Measurements from ENCODE around the gene ISCA2. TPM values are rescaled to one million over a fixed set of nuclear protein-coding genes. Genes with fewer than 3 reads are reported as not detected.
A peak's percentile ranks its signal among the peaks of the same experiment; 100 is the strongest.

The ISCA2 gene
- total and polyA plus RNA-seq, 2 donors (not counting 3 experiments of a cell fraction or from before 2014, with no cell fraction given), result 22.6 to 25.7 TPM

DNA sequence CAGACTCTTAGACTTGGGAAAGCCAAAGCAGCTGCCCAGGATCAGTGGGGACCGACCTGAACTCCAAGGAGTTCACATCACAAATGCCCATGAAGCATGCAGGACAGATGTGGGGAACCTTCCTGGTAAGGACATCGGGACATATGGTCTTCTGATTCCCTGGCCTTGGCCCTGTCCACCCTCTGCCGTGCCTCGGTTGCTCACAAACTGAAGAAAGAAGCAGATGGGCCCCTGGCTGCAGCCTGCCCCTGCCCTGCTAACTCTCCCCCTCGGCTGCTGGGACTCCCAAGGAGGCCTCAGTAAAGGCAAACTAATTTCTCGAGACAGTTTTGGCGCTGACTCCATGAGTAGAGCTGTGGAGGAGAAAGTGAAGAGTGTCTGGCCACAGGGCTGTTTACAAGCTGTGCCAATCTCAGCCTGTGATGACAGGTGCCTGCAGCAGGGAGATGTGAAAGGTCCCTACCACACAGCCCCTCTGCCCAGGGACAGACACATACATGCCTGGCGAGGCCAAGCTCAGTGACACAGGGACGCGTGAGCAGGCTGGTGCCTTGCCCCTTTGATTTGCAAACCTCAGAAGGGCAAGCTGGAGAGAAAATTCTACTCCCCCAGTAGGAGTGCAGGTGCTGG lies 48.6 kb downstream of the ISCA2 start:
- Histone ChIP-seq H2AFZ (ENCODE audit: low read depth, low read length) (no peak overlapping the region), H3K79me2 (ENCODE audit: control insufficient read depth, insufficient read depth, low read length) (peaks cover 2% of the 10 kb centered on the region), H4K20me1 (replicated peaks; ENCODE audit: control insufficient read depth, extremely low read depth, insufficient read depth, low read length) (no peaks in the 10 kb centered on the region), H3K27ac (ENCODE audit: insufficient read depth, low read depth, low read length) (no peak overlapping the region), H3K4me2 (ENCODE audit: insufficient read depth, low read length) (no peak overlapping the region), H3K9ac (replicated peaks; ENCODE audit: extremely low read depth, insufficient read depth, low read length) (no peak overlapping the region), H3K4me3 (replicated peaks in 1 of 3; ENCODE audit: insufficient read depth in 1 of 3, low read depth in 1 of 3, low read length in 3 of 3) (no peak overlapping the region), H3K9me1 (replicated peaks; ENCODE audit: control insufficient read depth, extremely low read depth, insufficient read depth, low read length) (no peaks in the 10 kb centered on the region), H3K4me1 (ENCODE audit: control insufficient read depth, extremely low read depth, insufficient read depth, low read length) (no peaks in the 10 kb centered on the region), H3K9me3 (replicated peaks; ENCODE audit: control insufficient read depth, insufficient read depth, low read length) (no peaks in the 10 kb centered on the region), H3K36me3 (ENCODE audit: control insufficient read depth in 2 of 2, extremely low read depth in 1 of 2, insufficient read depth in 2 of 2, low read length in 2 of 2) (peaks cover 34 to 38% of the 10 kb centered on the region in 2 experiments), H3K27me3 (ENCODE audit: control insufficient read depth in 2 of 2, insufficient read depth in 2 of 2, low read length in 2 of 2) (no peaks in the 10 kb centered on the region)
- FAIRE-seq (no peak), DNase-seq (ENCODE audit: low read depth, low spot score) (no peak)
- dilution Hi-C loops (cut with MboI; ENCODE audit: extremely low pct_ligation_motif_present, low sequenced_read_pairs) (no loop called here), intact Hi-C loops (cut with micrococcal nuclease) (no loop called here)
- BruUV-seq (replicated peaks), result no TSS peak
- TF ChIP-seq POLR2AphosphoS5 (IDR thresholded peaks at IDR 0.05; ENCODE audit: insufficient read depth, low read depth, low read length) (peak; percentile 12), JUN (IDR thresholded peaks at IDR 0.05; ENCODE audit: borderline replicate concordance, insufficient read depth, insufficient read length, low read depth) (no peak), FOS (IDR thresholded peaks at IDR 0.05; ENCODE audit: borderline replicate concordance, insufficient read depth, low read length) (no peak), EZH2 (IDR thresholded peaks at IDR 0.05; ENCODE audit: borderline replicate concordance, low read depth, low read length, severe bottlenecking) (no peak)
- CTCF ChIA-PET, result no interaction called here
- POLR2A ChIA-PET, result no interaction called here

DNA sequence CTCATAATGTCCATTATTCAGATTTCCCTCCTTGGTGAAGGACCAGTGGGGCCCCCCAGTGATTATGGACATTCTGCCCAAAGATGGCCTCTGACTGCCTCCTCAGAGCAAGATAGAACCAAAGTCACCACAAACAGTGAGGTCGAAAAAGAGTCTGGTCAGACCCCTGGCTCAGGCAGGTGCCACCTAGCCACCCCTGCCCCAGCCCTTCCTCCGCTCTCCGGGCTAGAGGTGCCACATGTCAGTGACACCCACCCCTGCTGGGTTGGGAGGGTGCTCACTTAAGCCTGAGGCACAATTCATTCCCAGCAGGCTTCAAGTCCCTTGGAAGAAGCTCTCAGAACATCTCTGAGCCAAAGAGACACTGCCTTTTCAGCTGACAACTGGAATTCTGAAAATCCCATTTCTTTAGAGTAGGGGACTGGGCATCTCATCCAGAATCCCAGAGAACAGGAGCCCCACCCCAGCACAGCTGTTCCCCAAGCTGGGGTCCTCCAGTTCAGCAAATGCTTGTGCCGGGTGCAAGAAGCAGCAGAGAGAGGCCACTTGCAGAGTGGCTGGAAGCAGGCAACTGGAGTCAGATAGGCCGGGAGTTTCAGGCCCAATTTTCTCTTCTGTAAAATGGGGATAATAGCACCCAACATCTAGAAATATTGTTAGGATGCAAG lies 50.3 kb downstream of the ISCA2 start:
- dilution Hi-C loops (cut with MboI; ENCODE audit: extremely low pct_ligation_motif_present, low sequenced_read_pairs) (no loop called here), intact Hi-C loops (cut with micrococcal nuclease) (no loop called here)
- H3K9me1 ChIP-seq (replicated peaks; ENCODE audit: control insufficient read depth, extremely low read depth, insufficient read depth, low read length), result no peaks in the 10 kb centered on the region
- FAIRE-seq, result no peak
- no peak for DNase-seq (ENCODE audit: low read depth, low spot score)
- no peak overlapping the region for H3K9ac ChIP-seq (replicated peaks; ENCODE audit: extremely low read depth, insufficient read depth, low read length)
- no peaks in the 10 kb centered on the region for H3K4me1 ChIP-seq (ENCODE audit: control insufficient read depth, extremely low read depth, insufficient read depth, low read length)
- TF ChIP-seq MYC (IDR thresholded peaks at IDR 0.05; ENCODE audit: low read depth, low read length) (no peak), POLR2AphosphoS5 (IDR thresholded peaks at IDR 0.05; ENCODE audit: insufficient read depth, low read depth, low read length) (peak; percentile 22)
- H4K20me1 ChIP-seq (replicated peaks; ENCODE audit: control insufficient read depth, extremely low read depth, insufficient read depth, low read length), result no peaks in the 10 kb centered on the region
- H3K27ac ChIP-seq (ENCODE audit: insufficient read depth, low read depth, low read length), result no peak overlapping the region
- ChIA-PET CTCF (no interaction called here), POLR2A (interaction anchor here (0.7 kb wide), 1 partner anchor 14 kb away, joined by 5 read pairs; no protein-coding TSS in a partner anchor)
- peaks cover 2% of the 10 kb centered on the region for H3K79me2 ChIP-seq (ENCODE audit: control insufficient read depth, insufficient read depth, low read length)
- H3K36me3 ChIP-seq (ENCODE audit: control insufficient read depth in 2 of 2, extremely low read depth in 1 of 2, insufficient read depth in 2 of 2, low read length in 2 of 2), result peaks cover 42 to 46% of the 10 kb centered on the region in 2 experiments
- H3K9me3 ChIP-seq (replicated peaks; ENCODE audit: control insufficient read depth, insufficient read depth, low read length), result no peaks in the 10 kb centered on the region
- H2AFZ ChIP-seq (ENCODE audit: low read depth, low read length), result no peak overlapping the region
- no peaks in the 10 kb centered on the region for H3K27me3 ChIP-seq (ENCODE audit: control insufficient read depth in 2 of 2, insufficient read depth in 2 of 2, low read length in 2 of 2)
- H3K4me3 ChIP-seq (replicated peaks in 1 of 3; ENCODE audit: insufficient read depth in 1 of 3, low read depth in 1 of 3, low read length in 3 of 3), result no peak overlapping the region
- no peak overlapping the region for H3K4me2 ChIP-seq (ENCODE audit: insufficient read depth, low read length)
- no TSS peak for BruUV-seq (replicated peaks)
